PFSK-1 (cell line): ENCODE results near the gene SIPA1L3.

ENCODE experiments used
- FOXP2 ChIP-seq: optimal IDR thresholded peaks from 2 replicates; pipeline ENCODE3; 2011; ENCODE audit warnings: borderline replicate concordance, control low read depth, inconsistent platforms; ENCODE audit not compliant: insufficient read depth; ENCODE audit errors: extremely low read length, extremely low read depth
- POLR2AphosphoS5 ChIP-seq: IDR thresholded peaks from 2 replicates; pipeline ENCODE4 v1.6.1; 2012; ENCODE audit warnings: low read depth, mild to moderate bottlenecking, control low read depth, low read length, moderate library complexity
- REST ChIP-seq, 2 experiments: IDR thresholded peaks; 2 replicates each; pipeline versions ENCODE4 v1.6.1 to v1.8.0; 2011 to 2012; ENCODE audit warnings: low read depth in 2 of 2, low read length in 2 of 2, control low read depth in 1 of 2, inconsistent platforms in 1 of 2, mild to moderate bottlenecking in 1 of 2, moderate library complexity in 1 of 2; ENCODE audit not compliant: insufficient read depth in 1 of 2
- SIN3A ChIP-seq: IDR thresholded peaks from 2 replicates; pipeline ENCODE4 v1.6.1; 2012; ENCODE audit warnings: mild to moderate bottlenecking, low read length, moderate library complexity, borderline replicate concordance; ENCODE audit not compliant: insufficient read depth
- TAF1 ChIP-seq: IDR thresholded peaks from 2 replicates; pipeline ENCODE4 v1.6.1; 2012; ENCODE audit warnings: low read length, control low read depth, borderline replicate concordance; ENCODE audit not compliant: insufficient read depth

SIPA1L3 gene

DNA sequence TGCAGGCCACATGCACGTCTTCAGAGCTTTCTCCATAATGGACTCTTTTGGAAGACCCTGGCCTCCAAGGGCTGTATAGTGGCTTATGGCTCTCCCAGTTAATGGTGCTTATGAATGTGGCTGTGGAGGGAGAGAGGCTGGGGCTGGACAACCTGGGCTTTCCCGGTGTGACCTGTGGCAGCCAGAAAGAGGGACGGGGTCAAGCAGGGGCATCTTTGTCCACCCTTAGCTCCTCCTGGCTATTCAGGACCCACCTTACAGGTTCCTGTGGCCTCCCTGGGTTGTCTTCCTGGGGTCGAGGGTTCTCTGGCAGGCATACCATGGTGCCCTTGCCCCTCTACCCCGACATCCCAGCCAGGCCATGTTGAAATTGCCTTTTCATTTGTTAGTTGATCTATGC, 75.6 kb downstream of the SIPA1L3 start:
- TF ChIP-seq POLR2AphosphoS5 (no peak), REST (IDR thresholded peaks at IDR 0.05; ENCODE audit: insufficient read depth in 1 of 2, low read depth in 2 of 2, low read length in 2 of 2) (no peak), SIN3A (no peak), FOXP2 (no peak), TAF1 (no peak)

DNA sequence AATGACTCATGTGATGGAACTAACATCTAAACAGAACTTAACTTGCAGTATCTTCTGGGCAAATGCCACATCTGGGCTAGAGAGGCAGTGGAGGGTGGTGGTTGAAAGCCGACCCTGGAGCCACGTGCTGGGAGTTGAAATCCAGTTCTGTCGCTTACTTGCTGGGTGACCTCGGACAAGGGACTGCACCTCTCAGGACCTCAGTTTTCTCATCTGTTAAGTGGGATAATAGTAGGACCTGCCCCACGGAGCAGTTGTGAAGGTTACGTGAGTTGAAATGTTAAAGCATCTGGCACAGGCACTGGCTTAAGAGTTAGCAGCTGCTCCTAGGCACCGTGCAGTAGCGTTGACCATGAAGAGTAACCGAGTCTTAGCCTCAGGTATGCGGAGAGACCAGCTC, 76.1 kb downstream of the SIPA1L3 start:
- TF ChIP-seq REST (IDR thresholded peaks at IDR 0.05; ENCODE audit: insufficient read depth in 1 of 2, low read depth in 2 of 2, low read length in 2 of 2) (no peak), FOXP2 (no peak), POLR2AphosphoS5 (no peak), TAF1 (no peak), SIN3A (no peak)

GRCh38 chr19:37983916-37984315, 76.9 kb downstream of the SIPA1L3 start:
- TF ChIP-seq TAF1 (no peak), POLR2AphosphoS5 (no peak), SIN3A (no peak), REST (IDR thresholded peaks at IDR 0.05; ENCODE audit: insufficient read depth in 1 of 2, low read depth in 2 of 2, low read length in 2 of 2) (no peak), FOXP2 (no peak)

GRCh38 chr19:37986048-37986750, 79.2 kb downstream of the SIPA1L3 start:
- no peak for TF ChIP-seq SIN3A
- no peak for TF ChIP-seq REST (IDR thresholded peaks at IDR 0.05; ENCODE audit: insufficient read depth in 1 of 2, low read depth in 2 of 2, low read length in 2 of 2)
- TF ChIP-seq TAF1: no peak
- TF ChIP-seq POLR2AphosphoS5: no peak
- no peak for TF ChIP-seq FOXP2
